K562 treated with DMSO at 1 percent for 48 hours (cell line): Measurements from ENCODE around the gene PCGF5. TPM values are rescaled to one million over a fixed set of nuclear protein-coding genes. Genes with fewer than 3 reads are reported as not detected.

ENCODE experiments used
- total RNA-seq: library from RNA; unstranded; fragments of 300-600 nt; gene quantifications from 2 replicates; pipeline ENCODE4 v1.2.3, GENCODE V29; 2022; ENCODE audit warnings: low replicate concordance; ENCODE audit errors: extremely low read depth

The PCGF5 gene
- not detected in 2 replicates for total RNA-seq

DNA sequence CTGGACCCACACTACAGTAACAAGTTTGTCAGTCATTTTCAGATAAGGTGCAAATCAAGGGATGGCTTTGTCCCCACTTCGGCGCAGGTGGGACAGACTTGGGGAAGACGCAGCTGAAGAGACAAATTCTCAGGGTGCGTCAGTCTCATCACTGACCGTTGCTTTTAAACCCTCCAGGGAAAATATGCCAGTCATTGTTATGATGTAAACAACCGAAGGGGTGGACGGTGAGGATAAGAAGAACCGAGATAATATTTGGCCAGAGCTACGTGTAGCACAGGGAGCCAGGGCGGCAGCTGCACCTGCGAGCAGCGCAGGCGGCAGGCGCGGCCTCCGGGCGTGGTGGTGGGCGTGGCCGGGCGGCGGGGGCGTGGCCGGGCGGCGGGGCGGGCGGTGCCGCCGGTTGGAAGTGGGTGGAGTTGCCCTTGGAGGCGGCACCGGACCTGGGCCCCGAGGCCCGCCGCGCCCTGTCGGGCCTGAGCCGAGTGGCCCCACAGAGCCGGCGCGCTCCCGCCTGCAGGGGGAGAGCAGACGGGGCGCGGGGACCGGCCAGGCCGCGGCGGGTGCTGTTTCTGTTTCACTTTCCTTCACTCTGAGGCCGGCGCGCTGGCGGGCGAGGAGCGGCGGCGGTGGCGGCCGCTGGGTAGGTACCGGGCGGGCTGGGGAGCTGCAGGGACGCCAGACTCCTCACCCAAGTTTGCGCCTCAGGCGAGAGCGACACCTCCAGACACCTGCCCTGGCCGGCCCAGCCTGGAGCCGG lies at the start of gene PCGF5:
PCGF5 (plus strand) TSS at position 470 of the 760 bp plus-strand sequence. CDS start 2,209 bp downstream, outside the sequence.

Other genes with a start within 250 kb of the PCGF5 start
- not detected in 2 replicates for gene HECTD2, start 189.7 kb downstream of the PCGF5 start, total RNA-seq